AG04450 (cell line): ENCODE results near the gene CCNG1. TPM values are rescaled to one million over a fixed set of nuclear protein-coding genes. Genes with fewer than 3 reads are reported as not detected.

Experiments
- CTCF ChIA-PET: fragments of 300-600, 350-600 bp; formaldehyde crosslinking; extraction: SDS; loops from one replicate; lab custom pipeline; 2022; ENCODE audit warnings: antibody characterized with exemption, inconsistent platforms; lab: Charles Lee
- POLR2A ChIA-PET: fragments of 350-600 bp; formaldehyde crosslinking; extraction: SDS; loops from one replicate; lab custom pipeline; 2021; ENCODE audit warnings: antibody characterized with exemption, inconsistent platforms; lab: Yijun Ruan, JAX
- DNase-seq: peaks from one replicate; pipeline ENCODE4 v3.0.0-alpha.2; 2011; ENCODE audit warnings: low read depth, low spot score
- H3K27ac ChIP-seq: one replicate; pipeline ENCODE4 v1.5.1; 2012; ENCODE audit warnings: low read depth, low read length, control low read depth
- H3K27me3 ChIP-seq: one replicate; pipeline ENCODE4 v1.6.0; 2012; ENCODE audit warnings: low read length; ENCODE audit not compliant: control insufficient read depth, insufficient read depth
- H3K4me3 ChIP-seq: 2 replicates; pipeline ENCODE4 v1.5.1; 2011; ENCODE audit warnings: mild to moderate bottlenecking, low read depth, low read length, control low read depth
- H3K9me3 ChIP-seq: 2 replicates; pipeline ENCODE4 v1.5.1; 2012; ENCODE audit warnings: low read length; ENCODE audit not compliant: control insufficient read depth, insufficient read depth
- CTCF ChIP-seq: IDR thresholded peaks from 2 replicates; pipeline ENCODE4 v1.5.1; 2011; ENCODE audit warnings: low read depth, low read length, control low read depth, inconsistent platforms
- polyA plus RNA-seq: library from polyadenylated mRNA; depleted of rRNA; stranded (reverse); fragments of >200 nt; gene quantifications from 2 replicates; pipeline ENCODE4 v1.2.3, GENCODE V29; 2011

Gene CCNG1
- polyA plus RNA-seq, 1 experiment, result 325 TPM

GRCh38 chr5:163401271-163401670 is 36.1 kb upstream of the CCNG1 start:
- Histone ChIP-seq H3K27ac (no peak overlapping the region), H3K27me3 (no peaks in the 10 kb centered on the region), H3K4me3 (no peak overlapping the region), H3K9me3 (no peaks in the 10 kb centered on the region)
- no peak for DNase-seq
- ChIA-PET CTCF (interaction anchor here (1.1 kb wide), 1 partner anchor 9 kb away, joined by 3 read pairs; no protein-coding TSS in a partner anchor), POLR2A (no interaction called here)
- TF ChIP-seq CTCF, result no peak

GRCh38 chr5:163402007-163402406 is 35.4 kb upstream of the CCNG1 start:
- ChIA-PET POLR2A (no interaction called here), CTCF (interaction anchor here (1.1 kb wide), 1 partner anchor 8 kb away, joined by 3 read pairs; no protein-coding TSS in a partner anchor)
- TF ChIP-seq CTCF, result no peak
- H3K27me3 ChIP-seq, result no peaks in the 10 kb centered on the region
- no peak overlapping the region for H3K4me3 ChIP-seq
- no peak overlapping the region for H3K27ac ChIP-seq
- H3K9me3 ChIP-seq, result no peaks in the 10 kb centered on the region
- no peak for DNase-seq

- ChIA-PET POLR2A (no interaction called here), CTCF (interaction anchor here (1.0 to 1.2 kb wide), 2 partner anchors 9 to 57 kb away, joined by 3 to 6 read pairs; no protein-coding TSS in a partner anchor)
- no peak overlapping the region for H3K27ac ChIP-seq
- H3K9me3 ChIP-seq, result no peaks in the 10 kb centered on the region
- no peak for TF ChIP-seq CTCF
- H3K4me3 ChIP-seq, result no peak overlapping the region
- no peaks in the 10 kb centered on the region for H3K27me3 ChIP-seq
- no peak for DNase-seq
Measured at GRCh38 chr5:163404364-163405173, 32.8 kb upstream of the CCNG1 start.

GRCh38 chr5:163407034-163407655 is 30.2 kb upstream of the CCNG1 start:
- ChIA-PET CTCF (interaction anchor here (0.5 to 2.9 kb wide), 5 partner anchors 8 to 1863 kb away, joined by 3 to 23 read pairs (median 5); partner anchors contain the start of gene GABRB2), POLR2A (no interaction called here)
- TF ChIP-seq CTCF, result no peak
- Histone ChIP-seq H3K27ac (no peak overlapping the region), H3K9me3 (no peaks in the 10 kb centered on the region), H3K27me3 (no peaks in the 10 kb centered on the region), H3K4me3 (no peak overlapping the region)
- DNase-seq, result no peak
